DMS 273 (cell line): Measurements from ENCODE around the gene CCDC154.
"Not testable (repeated sequence)": the region's sequence is repeated elsewhere in the genome, so short reads cannot be mapped to it uniquely, and the experiment has no call there.

ENCODE experiments used
- DNase-seq: peaks from one replicate; lab custom pipeline; 2025; ENCODE audit not compliant: unreplicated experiment; lab: John Stamatoyannopoulos, UW

The CCDC154 gene, protein sequence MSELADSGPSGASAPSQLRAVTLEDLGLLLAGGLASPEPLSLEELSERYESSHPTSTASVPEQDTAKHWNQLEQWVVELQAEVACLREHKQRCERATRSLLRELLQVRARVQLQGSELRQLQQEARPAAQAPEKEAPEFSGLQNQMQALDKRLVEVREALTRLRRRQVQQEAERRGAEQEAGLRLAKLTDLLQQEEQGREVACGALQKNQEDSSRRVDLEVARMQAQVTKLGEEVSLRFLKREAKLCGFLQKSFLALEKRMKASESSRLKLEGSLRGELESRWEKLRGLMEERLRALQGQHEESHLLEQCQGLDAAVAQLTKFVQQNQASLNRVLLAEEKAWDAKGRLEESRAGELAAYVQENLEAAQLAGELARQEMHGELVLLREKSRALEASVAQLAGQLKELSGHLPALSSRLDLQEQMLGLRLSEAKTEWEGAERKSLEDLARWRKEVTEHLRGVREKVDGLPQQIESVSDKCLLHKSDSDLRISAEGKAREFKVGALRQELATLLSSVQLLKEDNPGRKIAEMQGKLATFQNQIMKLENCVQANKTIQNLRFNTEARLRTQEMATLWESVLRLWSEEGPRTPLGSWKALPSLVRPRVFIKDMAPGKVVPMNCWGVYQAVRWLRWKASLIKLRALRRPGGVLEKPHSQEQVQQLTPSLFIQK

DNA sequence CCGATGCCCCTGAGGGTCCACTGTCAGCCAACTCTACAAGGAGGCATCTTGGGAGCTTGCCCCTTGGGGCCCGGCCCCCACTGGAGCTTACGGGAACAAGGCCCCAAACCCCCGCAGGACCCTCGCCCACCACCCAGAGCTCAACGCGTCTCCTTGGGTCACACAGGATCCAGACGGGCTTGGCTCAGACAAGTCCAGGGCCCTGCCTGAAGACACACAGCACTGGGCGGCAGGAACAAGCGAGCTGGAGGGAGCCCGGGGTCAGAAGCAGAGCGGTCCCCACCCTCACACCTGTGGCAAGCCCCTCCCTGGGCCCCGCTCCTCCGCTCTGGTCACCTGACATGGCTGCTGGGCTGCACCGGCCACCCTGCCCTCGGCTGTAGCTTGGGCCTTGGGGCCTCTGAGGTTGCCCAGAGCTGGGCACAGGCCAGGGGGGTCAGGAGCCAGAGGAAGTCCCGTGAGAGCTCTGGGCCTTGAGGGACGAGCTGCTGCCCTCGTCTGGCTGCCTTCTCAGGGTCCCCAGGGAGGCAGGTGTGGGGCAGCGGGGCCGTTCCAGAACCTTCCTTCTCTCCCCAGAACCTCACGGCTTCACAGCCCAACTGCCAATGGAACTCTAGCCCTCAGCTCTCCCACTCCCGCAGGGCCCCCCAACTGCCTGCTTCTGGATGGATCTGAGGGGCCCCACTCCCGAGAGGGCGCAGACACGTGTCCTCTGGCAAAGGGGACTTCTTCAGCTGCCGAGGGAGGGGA lies at the start of gene CCDC154:
CCDC154 (minus strand) TSS at position 577 of the 750 bp plus-strand sequence; CDS start at position 343, 234 bp downstream.
- DNase-seq: no peak

DNA sequence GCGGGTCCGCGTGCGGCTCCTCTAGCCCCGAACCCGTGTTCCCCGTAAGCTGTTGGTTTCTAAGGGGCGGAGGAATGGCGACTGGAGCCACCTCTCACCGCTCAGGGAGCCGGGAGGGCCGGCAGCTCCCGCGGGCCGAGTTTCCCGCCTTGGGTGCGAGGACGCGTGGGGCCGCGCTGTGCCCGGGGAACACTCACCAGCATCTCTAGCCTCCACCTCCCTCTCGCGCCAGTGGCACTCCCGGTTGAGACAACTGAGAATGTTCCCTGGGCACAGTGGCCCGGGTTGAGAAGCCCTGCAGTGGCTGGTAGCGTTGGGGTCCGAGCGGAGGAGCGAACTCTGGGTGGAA lies 49.4 kb upstream of the CCDC154 start:
- peak; percentile 60 for DNase-seq

DNA sequence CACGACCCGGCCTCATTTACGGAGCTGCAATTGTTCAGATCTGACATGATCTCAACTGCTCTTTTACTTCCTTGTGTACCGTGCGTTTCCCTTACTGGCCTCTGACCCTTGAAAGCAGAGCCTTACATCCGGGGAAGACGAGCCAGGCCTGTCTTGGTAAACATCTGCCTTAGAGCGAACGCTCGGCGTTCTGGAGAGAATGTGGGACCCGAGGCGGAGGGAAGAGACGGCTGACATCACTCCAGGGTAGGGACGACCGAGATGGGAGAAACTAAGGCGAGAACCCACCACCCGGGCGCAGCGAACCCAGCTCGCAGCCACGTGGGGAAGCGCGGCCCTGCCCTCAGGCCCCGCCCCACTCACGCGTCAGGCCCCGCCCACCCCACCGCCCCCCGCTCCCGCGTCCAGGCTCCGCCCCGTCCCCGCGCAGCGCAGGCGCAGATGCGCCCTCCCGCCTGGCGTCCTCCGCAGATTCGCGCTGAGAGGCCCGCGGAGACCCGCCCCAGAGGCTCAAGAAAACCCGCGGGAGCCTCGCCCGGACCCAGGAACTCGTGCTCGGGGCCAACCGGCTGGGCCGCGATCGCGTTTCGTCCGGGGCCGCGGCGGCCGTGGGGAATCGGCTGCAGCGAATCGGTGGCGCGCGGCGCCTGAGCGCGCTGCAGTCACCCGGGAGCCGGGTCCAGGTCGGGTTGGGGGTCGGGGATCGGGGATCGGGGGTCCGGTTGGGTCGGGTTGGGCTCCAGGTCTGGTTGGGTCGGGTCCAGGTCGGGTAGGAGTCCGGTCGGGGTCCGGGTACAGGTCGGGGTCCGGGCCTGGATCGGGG lies 48.8 kb upstream of the CCDC154 start, which contains the start of gene TELO2:
TELO2 (plus strand) TSS at position 438 of the 823 bp plus-strand sequence. CDS start 922 bp downstream, outside the sequence.
- DNase-seq: peak; percentile 93

DNA sequence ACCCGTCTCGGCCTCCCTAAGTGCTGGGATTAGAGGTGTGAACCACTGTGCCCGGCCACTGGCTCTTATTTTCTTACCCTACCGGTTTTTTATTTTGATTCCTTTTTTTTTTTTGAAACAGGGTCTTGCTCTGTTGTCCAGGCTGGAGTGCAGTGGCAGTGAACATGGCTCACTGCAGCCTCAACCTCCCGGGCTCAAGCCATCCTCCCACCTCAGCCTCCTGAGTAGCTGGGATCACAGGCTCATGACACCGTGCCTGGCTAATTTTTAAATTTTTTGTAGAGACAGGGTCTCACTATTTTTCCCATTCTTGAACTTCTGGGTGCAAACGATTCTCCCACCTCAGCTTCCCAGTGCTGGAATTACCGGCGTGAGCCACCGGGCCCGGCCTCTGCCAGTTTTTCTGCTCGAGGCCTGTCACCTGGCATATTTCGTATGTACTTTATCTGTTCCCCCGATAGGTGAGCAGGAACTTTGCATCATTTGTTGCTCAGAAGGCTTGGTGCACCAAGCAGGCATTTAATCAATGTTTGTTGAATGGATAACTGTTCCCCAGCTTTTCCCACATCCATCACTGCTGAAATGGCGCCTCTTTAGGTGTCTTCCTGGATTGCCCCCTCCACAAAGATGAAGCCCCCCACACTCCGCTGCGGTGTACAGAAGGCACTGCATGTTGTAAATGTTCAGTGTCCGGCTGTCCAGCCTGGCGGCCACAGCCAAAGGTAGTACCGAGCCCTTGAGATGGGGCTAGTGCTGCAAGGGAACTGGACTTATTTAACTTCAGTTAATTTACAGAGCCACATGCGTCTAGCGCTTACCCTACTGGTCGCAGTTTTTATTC lies 47.9 kb upstream of the CCDC154 start:
- DNase-seq: peak; percentile 41

DNA sequence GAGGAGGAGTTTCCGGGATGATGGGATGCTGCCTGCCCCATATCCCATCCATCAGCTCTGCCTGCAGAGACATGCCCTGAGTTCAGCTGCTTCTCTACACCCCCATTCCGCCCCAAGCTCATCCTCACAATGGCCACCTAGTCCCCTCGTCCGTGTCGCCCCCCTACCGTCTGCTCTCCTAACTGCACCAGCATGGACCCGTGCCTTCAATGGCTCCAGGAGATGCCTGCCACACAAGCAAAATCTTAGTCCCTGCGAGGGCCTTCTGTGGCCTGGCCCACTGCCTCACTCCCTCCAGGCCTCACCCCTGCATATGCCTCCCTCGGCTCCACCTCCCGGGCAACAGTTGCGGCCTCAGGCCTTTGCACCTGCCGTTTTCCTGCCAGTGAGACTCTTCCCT lies 47.0 kb upstream of the CCDC154 start:
- no peak for DNase-seq

DNA sequence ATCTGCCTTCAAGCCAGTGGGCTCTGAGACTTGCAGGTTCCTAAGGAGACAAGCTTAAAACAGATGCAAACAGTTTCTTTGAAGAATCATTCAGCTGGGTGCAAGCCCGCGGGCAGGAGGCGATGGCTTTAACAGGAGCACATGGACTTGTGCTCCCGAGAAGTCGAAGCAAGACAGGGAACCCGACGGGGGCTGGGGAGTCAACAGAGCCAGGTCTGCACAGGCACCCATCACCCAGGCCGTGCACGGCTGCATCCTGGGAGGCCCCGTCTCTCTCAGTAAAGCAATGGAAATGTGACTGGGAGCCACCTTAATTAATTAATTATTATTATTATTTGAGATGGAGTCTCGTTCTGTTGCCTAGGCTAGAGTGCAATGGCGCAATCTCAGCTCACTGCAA lies 44.7 kb upstream of the CCDC154 start:
- no peak for DNase-seq

DNA sequence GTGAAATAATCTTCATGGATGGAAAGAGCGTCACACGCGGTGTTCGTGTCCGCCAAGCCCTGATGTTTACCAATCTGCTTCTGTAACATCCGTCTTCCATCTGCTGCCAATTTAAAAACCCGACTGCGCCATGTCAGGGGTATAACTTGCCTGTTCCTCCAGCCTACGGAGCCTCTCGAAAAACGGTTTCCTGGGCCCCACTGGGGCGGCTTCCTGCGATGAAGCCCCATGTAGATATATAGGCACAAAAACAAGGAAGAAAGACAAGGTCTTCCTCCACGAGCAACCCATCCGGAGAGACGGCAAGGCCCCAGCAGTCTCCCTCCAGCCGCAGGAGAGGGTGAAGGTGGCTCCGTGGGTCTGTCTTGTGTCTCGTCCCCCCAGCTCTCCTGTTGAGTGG lies 44.3 kb upstream of the CCDC154 start, which contains the start of gene PTX4:
PTX4 (minus strand) TSS at position 326 of the 400 bp plus-strand sequence; CDS start at position 291, 35 bp downstream.
- no peak for DNase-seq

DNA sequence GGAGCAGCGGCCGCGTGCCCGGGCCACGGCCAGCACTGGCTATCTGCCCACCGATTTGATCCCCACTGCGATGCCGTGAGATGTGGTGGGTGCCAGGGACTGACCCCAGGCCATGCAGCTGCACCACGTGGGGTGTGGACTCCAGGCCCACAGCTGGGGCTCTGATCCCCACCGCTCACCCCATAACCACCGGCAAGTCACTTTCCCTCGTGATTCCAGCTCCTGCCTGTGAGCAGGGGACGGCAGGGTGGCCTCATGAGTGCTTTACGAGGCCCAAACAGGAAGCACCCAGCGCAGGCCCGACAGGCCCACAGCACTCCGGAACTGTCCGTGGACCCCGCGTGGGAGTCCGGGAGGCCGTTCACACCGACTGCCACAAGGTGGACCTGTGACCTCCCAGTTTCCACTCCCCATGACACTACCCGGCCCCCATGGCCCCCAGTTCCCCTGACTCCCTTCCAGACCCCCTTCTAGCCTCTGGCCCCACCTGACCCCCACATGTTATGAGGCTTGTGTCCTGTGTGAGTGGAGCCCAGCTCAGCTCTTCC lies 43.8 kb upstream of the CCDC154 start:
- DNase-seq: no peak

DNA sequence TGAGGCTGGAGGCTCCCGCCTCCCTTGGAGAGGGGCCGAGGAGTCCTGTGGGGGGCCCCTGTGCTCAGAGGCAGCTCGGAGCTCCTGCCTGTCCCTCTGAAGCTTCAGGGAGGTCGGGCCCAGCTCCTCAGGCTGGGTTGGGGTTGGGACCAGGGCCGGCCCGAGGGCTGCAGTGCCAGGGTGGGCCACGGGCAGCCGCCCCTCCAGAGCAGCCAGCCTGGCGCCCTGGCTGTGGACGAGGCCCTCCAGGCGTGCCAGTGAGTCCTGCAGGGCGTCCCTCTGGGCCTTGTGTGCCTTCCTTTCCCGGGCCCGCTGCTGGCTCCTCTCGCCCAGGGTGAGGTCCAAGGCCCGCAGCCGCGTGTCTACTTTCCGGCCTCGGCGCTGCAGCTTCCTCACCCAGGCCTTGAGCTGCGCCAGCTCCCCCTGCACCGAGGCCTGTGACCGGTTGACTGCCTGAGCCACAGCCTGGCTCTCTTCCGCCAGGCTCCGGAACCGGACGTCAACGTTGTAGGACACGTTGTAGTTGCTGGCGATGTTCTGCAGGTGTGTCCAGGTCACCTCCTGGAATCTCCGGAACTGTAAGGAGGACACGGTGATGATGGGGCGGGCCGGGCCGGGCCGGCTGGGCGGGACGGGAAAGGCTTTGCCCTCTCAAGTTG lies 43.2 kb upstream of the CCDC154 start:
- no peak for DNase-seq

DNA sequence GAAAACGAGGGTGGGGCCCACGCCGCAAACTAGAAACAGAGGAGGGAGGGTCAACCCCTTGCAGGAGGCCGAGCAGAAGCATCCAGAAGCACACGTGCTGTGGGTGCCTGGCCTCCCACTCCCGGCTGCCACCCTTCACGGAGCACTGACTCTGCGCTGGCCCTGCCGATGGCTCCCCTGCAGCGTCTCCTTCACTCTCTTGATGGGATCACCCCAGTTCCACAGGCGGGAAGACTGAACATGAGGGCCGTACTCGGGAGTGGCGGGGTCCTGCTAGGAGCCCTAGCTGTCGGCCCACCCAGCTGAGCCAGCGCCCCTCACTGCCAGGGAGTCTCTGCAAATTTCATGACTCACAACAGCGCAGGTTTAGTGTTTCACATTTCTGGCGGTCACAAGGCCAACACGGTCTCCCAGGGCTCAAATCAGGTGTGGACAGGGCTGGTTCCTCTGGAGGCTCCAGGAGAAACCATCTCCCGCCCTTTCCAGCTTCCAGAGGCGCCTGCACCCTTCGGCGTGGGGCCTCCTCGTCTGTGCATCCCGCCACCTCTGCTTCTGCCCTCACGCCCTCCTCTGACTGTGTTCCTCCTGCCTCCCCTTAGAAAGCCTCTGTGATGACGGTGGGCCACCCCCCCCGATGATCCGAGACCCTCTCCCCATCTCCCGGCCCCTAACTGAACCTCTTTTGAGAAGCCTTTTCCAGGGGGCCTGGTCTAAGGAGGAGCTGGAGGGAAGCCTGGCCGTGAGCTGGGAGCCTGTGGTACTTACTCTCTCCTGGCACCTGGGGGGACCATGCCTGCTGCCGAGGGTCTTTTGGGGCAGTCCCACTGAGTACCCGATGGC lies 42.4 kb upstream of the CCDC154 start:
- DNase-seq: no peak

DNA sequence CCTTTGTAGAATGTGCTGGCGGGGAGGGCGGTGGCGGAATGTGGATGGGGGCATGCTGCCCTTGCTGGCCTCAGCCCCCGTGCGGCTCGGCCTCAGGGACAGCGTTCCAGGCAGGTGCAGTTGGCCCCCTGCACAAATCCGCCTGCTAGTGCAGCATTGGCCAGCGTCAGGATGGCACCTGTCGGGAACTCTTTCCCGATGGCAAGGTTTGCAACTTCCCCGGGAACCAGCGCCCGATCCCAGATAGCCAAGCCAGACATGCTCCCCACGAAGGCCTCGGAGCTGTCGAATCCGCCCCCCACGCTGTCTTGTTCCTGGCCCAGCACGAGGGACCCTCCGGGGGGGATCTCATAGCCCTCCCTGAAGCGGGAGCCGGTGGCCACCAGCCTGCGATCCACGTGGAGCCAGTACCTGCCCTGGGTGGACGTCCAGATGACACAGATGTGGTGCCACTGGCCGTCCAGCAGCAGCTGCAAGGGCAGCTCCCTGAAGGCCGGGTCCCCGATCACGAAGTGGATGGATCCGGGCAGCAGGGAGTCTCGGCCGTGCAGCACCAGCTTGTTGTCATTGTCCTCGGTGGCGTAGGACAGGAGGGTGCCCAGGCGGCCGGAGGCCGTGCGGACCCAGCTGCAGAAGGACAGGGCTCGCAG lies 41.6 kb upstream of the CCDC154 start:
- DNase-seq: no peak

DNA sequence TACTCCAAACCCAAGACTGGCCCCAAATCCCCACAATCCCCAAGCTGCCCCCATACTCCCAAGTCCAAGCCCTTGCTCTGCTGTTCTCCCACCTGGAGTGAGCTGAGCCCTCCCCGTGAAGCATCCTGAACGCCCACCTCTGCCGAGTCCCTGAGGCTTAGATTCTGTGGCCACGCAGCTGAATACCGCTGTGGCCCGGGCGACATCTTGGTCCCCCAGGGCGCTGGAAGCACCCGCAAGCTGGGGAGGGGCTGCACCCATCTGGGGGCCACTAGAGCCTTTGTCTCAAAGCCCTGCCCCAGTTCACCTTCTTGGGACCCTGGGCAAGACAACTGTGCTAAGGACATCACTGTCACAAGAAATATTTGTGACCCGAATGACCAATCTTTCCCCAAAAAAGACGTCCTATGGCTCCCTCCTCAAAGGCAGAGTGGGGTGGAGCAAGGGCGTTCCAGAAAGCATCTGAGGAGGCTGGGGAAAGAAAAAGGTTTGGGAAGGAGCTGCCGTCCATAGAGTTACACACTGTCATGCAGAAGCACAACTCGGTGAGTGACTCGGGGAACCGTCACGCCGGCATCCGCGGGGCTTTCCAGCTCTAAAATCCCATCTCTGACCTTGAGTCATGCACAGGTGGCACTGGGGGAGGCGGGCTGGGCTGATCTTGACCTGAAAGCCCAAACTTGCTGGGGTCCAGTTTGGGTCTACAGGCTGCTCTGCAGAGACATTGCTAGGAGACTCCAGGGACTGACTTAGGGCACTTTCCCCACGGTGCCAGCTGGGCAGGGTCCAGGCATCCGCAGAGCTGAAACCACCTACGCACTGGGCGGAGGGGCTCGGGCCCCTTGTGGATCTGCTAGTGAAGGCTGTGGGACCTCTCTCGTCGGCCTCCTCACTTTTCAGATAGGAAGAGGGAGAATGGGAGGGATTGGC lies 37.8 kb upstream of the CCDC154 start:
- DNase-seq: no peak

DNA sequence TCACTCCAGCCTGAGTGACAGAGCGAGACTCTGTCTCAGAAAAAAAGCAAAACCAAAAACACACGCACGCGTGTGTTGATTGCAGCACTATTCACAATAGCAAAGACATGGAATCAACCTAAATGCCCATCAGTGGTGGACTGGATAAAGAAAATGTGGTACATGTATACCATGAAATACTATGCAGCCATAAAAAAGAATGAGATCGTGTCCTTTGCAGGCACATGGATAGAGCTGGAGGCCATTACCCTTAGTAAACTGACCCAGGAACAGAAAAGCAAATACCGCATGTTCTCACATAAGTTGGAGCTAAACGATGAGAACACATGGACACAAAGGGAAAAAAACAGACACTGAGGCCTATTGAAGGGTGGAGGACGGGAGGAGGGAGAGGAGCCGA lies 34.6 kb upstream of the CCDC154 start:
- DNase-seq: not testable (repeated sequence)

DNA sequence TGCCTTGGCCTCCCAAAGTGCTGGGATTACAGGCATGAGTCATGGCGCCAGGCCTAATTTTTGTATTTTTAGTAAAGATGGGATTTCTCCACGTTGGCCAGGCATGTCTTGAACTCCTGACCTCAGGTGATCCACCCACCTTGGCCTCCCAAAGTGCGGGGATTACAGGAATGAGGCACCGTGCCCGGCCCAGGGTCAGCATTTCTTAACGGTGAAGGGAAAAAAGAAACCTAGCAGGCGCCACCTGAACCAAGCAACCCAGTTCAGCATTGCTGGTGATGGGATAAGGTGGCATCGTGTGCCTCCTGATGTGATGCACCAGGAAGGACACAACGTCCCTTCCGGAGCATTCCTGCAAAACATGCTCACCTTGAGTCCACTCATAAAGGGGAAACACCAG lies 32.7 kb upstream of the CCDC154 start:
- DNase-seq: no peak

DNA sequence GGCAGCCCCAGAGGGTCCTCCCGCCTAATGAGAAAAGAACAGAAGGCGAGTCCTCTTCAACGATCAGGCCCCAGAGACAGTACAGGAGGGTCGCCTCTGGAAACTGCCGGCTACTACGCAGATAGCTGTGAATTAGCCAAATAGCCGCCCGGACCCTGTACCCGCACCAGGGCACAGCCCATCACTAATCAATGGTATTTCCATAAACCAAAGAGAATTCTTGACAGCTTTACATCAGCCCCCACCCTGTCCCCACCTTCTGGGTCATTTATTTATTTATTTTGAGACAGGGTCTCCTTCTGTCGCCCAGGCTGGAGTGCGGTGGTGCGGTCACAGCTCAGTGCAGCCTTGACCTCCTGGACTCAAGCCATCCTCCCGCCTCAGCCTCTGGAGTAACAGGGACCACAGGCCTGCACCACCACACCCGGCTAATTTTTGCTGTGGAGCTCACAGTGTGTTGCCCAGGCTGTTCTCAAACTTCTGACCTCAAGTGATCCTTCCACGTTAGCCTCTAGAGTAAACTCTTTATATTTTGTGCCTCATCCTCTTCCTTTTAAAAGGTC lies 31.3 kb upstream of the CCDC154 start:
- DNase-seq: no peak
